ENCODE data around the gene RPL36. TPM values are rescaled to one million over a fixed set of nuclear protein-coding genes. Genes with fewer than 3 reads are reported as not detected.

Gene RPL36
- total RNA-seq, 4 donors from 2014 or later = 329 to 784 (median 462) TPM

- H3K4me3 ChIP-seq = no peak overlapping the region
- peaks cover 0 to 21% of the 10 kb centered on the region in 2 donors for H3K36me3 ChIP-seq
- intact Hi-C loops (cut with DNase I; ENCODE audit: low total_unique reads) = no loop called here
- H3K27ac ChIP-seq = no peak overlapping the region
- ATAC-seq (no peak), DNase-seq (no peak)
- in situ Hi-C loops (cut with MboI; ENCODE audit: low sequenced_read_pairs in 4 of 4) = loop anchor here in 1 of 4 donors (10.0 kb wide), 1 partner anchor 49 kb away; the partner anchor contains the start of genes SAFB and SAFB2
- no peaks in the 10 kb centered on the region for H3K27me3 ChIP-seq
- peaks cover 4 to 8% of the 10 kb centered on the region in 2 donors for H3K4me1 ChIP-seq
- no peaks in the 10 kb centered on the region for H3K9me3 ChIP-seq
- TF ChIP-seq CTCF (IDR thresholded peaks at IDR 0.05 in 4 of 5, conservative IDR thresholded peaks at IDR 0.05 in 1 of 5) (no peak), POLR2A (IDR thresholded peaks at IDR 0.05) (no peak)
Observed at GRCh38 chr19:5673752-5674151, 16.3 kb upstream of the RPL36 start.

GRCh38 chr19:5674714-5675113 lies 15.4 kb upstream of the RPL36 start:
- DNase-seq (no peak), ATAC-seq (no peak)
- Histone ChIP-seq H3K4me3 (no peak overlapping the region), H3K27me3 (no peaks in the 10 kb centered on the region), H3K9me3 (no peaks in the 10 kb centered on the region), H3K27ac (no peak overlapping the region), H3K4me1 (peaks cover 11 to 14% of the 10 kb centered on the region in 2 donors), H3K36me3 (peaks cover 0 to 12% of the 10 kb centered on the region in 2 donors)
- intact Hi-C loops (cut with DNase I; ENCODE audit: low total_unique reads) = no loop called here
- no peak for TF ChIP-seq POLR2A (IDR thresholded peaks at IDR 0.05)
- no peak for TF ChIP-seq CTCF (IDR thresholded peaks at IDR 0.05 in 4 of 5, conservative IDR thresholded peaks at IDR 0.05 in 1 of 5)
- in situ Hi-C loops (cut with MboI; ENCODE audit: low sequenced_read_pairs in 4 of 4) = loop anchor here in 1 of 4 donors (10.0 kb wide), 1 partner anchor 50 kb away; the partner anchor contains the start of genes SAFB and SAFB2

- H3K27ac ChIP-seq = peak overlapping the region in 1 of 4 donors; percentile 10
- ATAC-seq (no peak), DNase-seq (peak in 1 of 2 donors; percentile 56)
- no peaks in the 10 kb centered on the region for H3K27me3 ChIP-seq
- H3K9me3 ChIP-seq = no peaks in the 10 kb centered on the region
- H3K4me3 ChIP-seq = no peak overlapping the region
- peaks cover 0 to 9% of the 10 kb centered on the region in 2 donors for H3K36me3 ChIP-seq
- in situ Hi-C loops (cut with MboI; ENCODE audit: low sequenced_read_pairs in 4 of 4) (loop anchor here in 1 of 4 donors (10.0 kb wide), 1 partner anchor 51 kb away; the partner anchor contains the start of genes SAFB and SAFB2), intact Hi-C loops (cut with DNase I; ENCODE audit: low total_unique reads) (no loop called here)
- H3K4me1 ChIP-seq = peaks cover 15 to 19% of the 10 kb centered on the region in 2 donors
- TF ChIP-seq POLR2A (IDR thresholded peaks at IDR 0.05) (no peak), CTCF (IDR thresholded peaks at IDR 0.05 in 4 of 5, conservative IDR thresholded peaks at IDR 0.05 in 1 of 5) (no peak)
Observed at GRCh38 chr19:5676105-5676771, 13.9 kb upstream of the RPL36 start.

- peaks cover 0 to 9% of the 10 kb centered on the region in 2 donors for H3K36me3 ChIP-seq
- no peaks in the 10 kb centered on the region for H3K27me3 ChIP-seq
- H3K4me3 ChIP-seq = no peak overlapping the region
- peak in 1 of 2 donors; percentile 55 for DNase-seq
- ATAC-seq = no peak
- in situ Hi-C loops (cut with MboI; ENCODE audit: low sequenced_read_pairs in 4 of 4) (loop anchor here in 1 of 4 donors (10.0 kb wide), 1 partner anchor 52 kb away; the partner anchor contains the start of genes SAFB and SAFB2), intact Hi-C loops (cut with DNase I; ENCODE audit: low total_unique reads) (no loop called here)
- H3K27ac ChIP-seq = peak overlapping the region in 1 of 4 donors; percentile 10
- TF ChIP-seq POLR2A (IDR thresholded peaks at IDR 0.05) (no peak), CTCF (IDR thresholded peaks at IDR 0.05 in 4 of 5, conservative IDR thresholded peaks at IDR 0.05 in 1 of 5) (no peak)
- H3K4me1 ChIP-seq = peaks cover 17 to 22% of the 10 kb centered on the region in 2 donors
- no peaks in the 10 kb centered on the region for H3K9me3 ChIP-seq
Observed at GRCh38 chr19:5676772-5677105, 13.4 kb upstream of the RPL36 start.

All from gastrocnemius medialis (tissue), 4 donors.